ENCODE data around the gene AGBL1. TPM values are rescaled to one million over a fixed set of nuclear protein-coding genes. Genes with fewer than 3 reads are reported as not detected.

The AGBL1 gene
- total and polyA plus RNA-seq, 8 donors, result under 0.01 to 0.18 TPM; not detected in 6

- DNase-seq, result no peak
- 74 to 85% (median 84%) methylated on average over 2 of the region's 2 CpGs for WGBS, 5 donors
- intact Hi-C loops (cut with DNase I; ENCODE audit: low total_unique reads), result no loop called here
Measured at GRCh38 chr15:86647810-86648440, 568.3 kb downstream of the AGBL1 start.

GRCh38 chr15:86649277-86649676 lies 569.6 kb downstream of the AGBL1 start:
- no peak overlapping the region for H3K27ac ChIP-seq
- no peaks in the 10 kb centered on the region for H3K4me1 ChIP-seq
- H3K9me3 ChIP-seq, result no peaks in the 10 kb centered on the region
- no peaks in the 10 kb centered on the region for H3K27me3 ChIP-seq
- DNase-seq, result no peak
- intact Hi-C loops (cut with DNase I; ENCODE audit: low total_unique reads), result no loop called here
- no peaks in the 10 kb centered on the region for H3K36me3 ChIP-seq
- H3K4me3 ChIP-seq, result no peak overlapping the region
- TF ChIP-seq POLR2AphosphoS5 (IDR thresholded peaks at IDR 0.05) (no peak), CTCF (IDR thresholded peaks at IDR 0.05) (no peak), EP300 (IDR thresholded peaks at IDR 0.05) (no peak), POLR2A (IDR thresholded peaks at IDR 0.05) (no peak)

More at GRCh38 chr15:86647810-86648440, 568.3 kb downstream of the AGBL1 start:
- H3K27me3 ChIP-seq, result no peaks in the 10 kb centered on the region
- no peaks in the 10 kb centered on the region for H3K36me3 ChIP-seq
- no peak overlapping the region for H3K27ac ChIP-seq
- TF ChIP-seq EP300 (IDR thresholded peaks at IDR 0.05), result no peak
- no peak for TF ChIP-seq POLR2A (IDR thresholded peaks at IDR 0.05)
- no peak for TF ChIP-seq CTCF (IDR thresholded peaks at IDR 0.05)
- no peak for TF ChIP-seq POLR2AphosphoS5 (IDR thresholded peaks at IDR 0.05)
- H3K9me3 ChIP-seq, result no peaks in the 10 kb centered on the region
- no peaks in the 10 kb centered on the region for H3K4me1 ChIP-seq
- H3K4me3 ChIP-seq, result no peak overlapping the region

- H3K27ac ChIP-seq, result no peak overlapping the region
Measured at GRCh38 chr15:86650094-86650493, 570.4 kb downstream of the AGBL1 start.

More at GRCh38 chr15:86650094-86650493, 570.4 kb downstream of the AGBL1 start:
- TF ChIP-seq POLR2A (IDR thresholded peaks at IDR 0.05) (no peak), EP300 (IDR thresholded peaks at IDR 0.05) (no peak), POLR2AphosphoS5 (IDR thresholded peaks at IDR 0.05) (no peak), CTCF (IDR thresholded peaks at IDR 0.05) (no peak)
- no peak for DNase-seq
- H3K27me3 ChIP-seq, result no peaks in the 10 kb centered on the region
- WGBS, 5 donors, result 26 to 55% (median 43%) methylated on average over 1 of the region's 1 CpG
- H3K4me1 ChIP-seq, result no peaks in the 10 kb centered on the region
- intact Hi-C loops (cut with DNase I; ENCODE audit: low total_unique reads), result no loop called here
- H3K36me3 ChIP-seq, result no peaks in the 10 kb centered on the region
- no peaks in the 10 kb centered on the region for H3K9me3 ChIP-seq
- no peak overlapping the region for H3K4me3 ChIP-seq
